ENCODE data around the gene AUNIP. TPM values are rescaled to one million over a fixed set of nuclear protein-coding genes. Genes with fewer than 3 reads are reported as not detected.
A peak's percentile ranks its signal among the peaks of the same experiment; 100 is the strongest.

The AUNIP gene
- total RNA-seq, 4 donors from 2014 or later, result 0.68 TPM; not detected in 3

GRCh38 chr1:25862785-25863485, 3.7 kb upstream of the AUNIP start:
- no peak overlapping the region for H3K4me3 ChIP-seq (ENCODE audit: low read depth, poor library complexity, severe bottlenecking)
- TF ChIP-seq POLR2A (IDR thresholded peaks at IDR 0.05), result no peak
- TF ChIP-seq, protein P1, sequence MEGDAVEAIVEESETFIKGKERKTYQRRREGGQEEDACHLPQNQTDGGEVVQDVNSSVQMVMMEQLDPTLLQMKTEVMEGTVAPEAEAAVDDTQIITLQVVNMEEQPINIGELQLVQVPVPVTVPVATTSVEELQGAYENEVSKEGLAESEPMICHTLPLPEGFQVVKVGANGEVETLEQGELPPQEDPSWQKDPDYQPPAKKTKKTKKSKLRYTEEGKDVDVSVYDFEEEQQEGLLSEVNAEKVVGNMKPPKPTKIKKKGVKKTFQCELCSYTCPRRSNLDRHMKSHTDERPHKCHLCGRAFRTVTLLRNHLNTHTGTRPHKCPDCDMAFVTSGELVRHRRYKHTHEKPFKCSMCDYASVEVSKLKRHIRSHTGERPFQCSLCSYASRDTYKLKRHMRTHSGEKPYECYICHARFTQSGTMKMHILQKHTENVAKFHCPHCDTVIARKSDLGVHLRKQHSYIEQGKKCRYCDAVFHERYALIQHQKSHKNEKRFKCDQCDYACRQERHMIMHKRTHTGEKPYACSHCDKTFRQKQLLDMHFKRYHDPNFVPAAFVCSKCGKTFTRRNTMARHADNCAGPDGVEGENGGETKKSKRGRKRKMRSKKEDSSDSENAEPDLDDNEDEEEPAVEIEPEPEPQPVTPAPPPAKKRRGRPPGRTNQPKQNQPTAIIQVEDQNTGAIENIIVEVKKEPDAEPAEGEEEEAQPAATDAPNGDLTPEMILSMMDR (IDR thresholded peaks at IDR 0.05), result no peak
- peak in 1 of 2 donors; percentile 81 for DNase-seq (ENCODE audit: low spot score in 2 of 2)
- 77 to 82% methylated on average over 20 of the region's 20 CpGs for WGBS, 2 donors
- intact Hi-C loops (cut with DNase I; ENCODE audit: low total_unique reads), result no loop called here

DNA sequence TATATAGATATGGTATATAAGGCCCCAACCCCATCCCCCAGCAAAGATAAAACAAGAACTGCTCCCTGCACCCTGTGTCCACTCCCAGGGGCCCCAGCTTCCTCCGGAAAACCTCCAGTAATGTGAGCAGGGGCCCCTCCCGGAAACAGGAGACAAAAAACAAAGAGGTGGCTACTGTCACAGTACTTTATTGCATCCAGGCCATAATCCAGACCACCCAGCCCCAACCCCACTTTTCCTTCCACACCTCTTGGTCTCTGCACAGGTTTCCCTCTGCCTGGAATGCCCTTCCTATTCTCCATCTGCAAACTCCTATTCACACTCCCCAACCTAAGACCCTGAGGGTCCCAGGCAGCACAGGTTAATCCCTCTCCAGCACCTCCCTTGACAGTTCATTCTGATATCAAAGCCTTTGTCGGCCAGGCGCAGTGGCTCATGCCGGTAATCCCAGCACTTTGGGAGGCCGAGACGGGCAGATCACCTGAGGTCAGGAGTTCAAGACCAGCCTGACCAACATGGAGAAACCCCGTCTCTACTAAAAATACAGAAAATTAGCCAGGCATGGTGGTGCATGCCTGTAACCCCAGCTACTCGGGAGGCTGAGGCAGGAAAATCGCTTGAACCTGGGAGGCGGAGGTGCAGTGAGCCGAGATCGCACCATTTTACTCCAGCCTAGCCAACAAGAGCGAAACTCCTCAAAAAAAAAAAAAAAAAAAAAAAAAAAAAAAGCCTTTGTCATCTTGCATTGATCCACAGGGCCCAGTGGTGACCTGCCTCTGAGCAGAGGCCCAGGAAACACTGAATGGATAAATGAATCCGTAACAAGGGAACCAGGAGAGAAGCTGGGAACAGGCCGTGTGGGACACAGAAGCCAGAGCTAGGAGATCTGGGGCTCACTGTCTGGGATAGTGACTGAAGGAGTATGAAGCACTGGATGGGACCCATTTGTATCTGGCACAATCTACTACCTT, 2.3 kb upstream of the AUNIP start:
- intact Hi-C loops (cut with DNase I; ENCODE audit: low total_unique reads), result no loop called here
- no peak for TF ChIP-seq POLR2A (IDR thresholded peaks at IDR 0.05)
- TF ChIP-seq, protein P1 (IDR thresholded peaks at IDR 0.05), result no peak
- DNase-seq (ENCODE audit: low spot score in 2 of 2), result no peak
- H3K4me3 ChIP-seq (ENCODE audit: low read depth, poor library complexity, severe bottlenecking), result no peak overlapping the region
- WGBS, 2 donors, result 75 to 77% methylated on average over 16 of the region's 16 CpGs

DNA sequence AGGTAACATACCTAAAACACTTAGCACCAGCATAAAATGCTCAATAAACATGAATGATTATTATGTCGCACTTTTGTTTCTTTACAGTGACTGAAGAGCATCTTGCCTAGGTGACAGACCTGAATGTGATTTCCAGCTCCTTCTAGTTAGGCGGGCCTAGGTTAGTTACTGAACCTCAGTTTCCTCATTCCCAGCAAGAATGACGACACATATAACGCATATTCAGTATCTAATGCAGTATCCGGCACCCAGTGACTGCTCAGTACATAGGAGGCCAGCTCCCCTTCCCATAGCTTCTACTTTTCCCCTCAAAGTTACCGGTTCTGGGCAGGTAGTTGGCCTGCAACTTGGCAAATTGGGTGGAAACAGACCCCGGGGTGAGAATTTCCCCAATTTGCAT, 763 bp downstream of the AUNIP start:
- no peak for TF ChIP-seq POLR2A (IDR thresholded peaks at IDR 0.05)
- TF ChIP-seq, protein P1 (IDR thresholded peaks at IDR 0.05), result no peak
- 40 to 49% methylated on average over 7 of the region's 7 CpGs for WGBS, 2 donors
- DNase-seq (ENCODE audit: low spot score in 2 of 2), result no peak
- intact Hi-C loops (cut with DNase I; ENCODE audit: low total_unique reads), result no loop called here
- no peak overlapping the region for H3K4me3 ChIP-seq (ENCODE audit: low read depth, poor library complexity, severe bottlenecking)

GRCh38 chr1:25856856-25857255, 2.4 kb downstream of the AUNIP start:
- intact Hi-C loops (cut with DNase I; ENCODE audit: low total_unique reads), result no loop called here
- WGBS, 2 donors, result 83 to 84% methylated on average over 11 of the region's 11 CpGs

GRCh38 chr1:25854554-25854953, 4.7 kb downstream of the AUNIP start:
- TF ChIP-seq POLR2A (IDR thresholded peaks at IDR 0.05), result no peak
- TF ChIP-seq, protein P1 (IDR thresholded peaks at IDR 0.05), result no peak
- no peak overlapping the region for H3K4me3 ChIP-seq (ENCODE audit: low read depth, poor library complexity, severe bottlenecking)
- 88 to 94% methylated on average over 2 of the region's 2 CpGs for WGBS, 2 donors
- DNase-seq (ENCODE audit: low spot score in 2 of 2), result no peak
- intact Hi-C loops (cut with DNase I; ENCODE audit: low total_unique reads), result no loop called here

More at GRCh38 chr1:25856856-25857255, 2.4 kb downstream of the AUNIP start:
- TF ChIP-seq, protein P1 (IDR thresholded peaks at IDR 0.05), result no peak
- TF ChIP-seq POLR2A (IDR thresholded peaks at IDR 0.05), result no peak
- no peak for DNase-seq (ENCODE audit: low spot score in 2 of 2)
- H3K4me3 ChIP-seq (ENCODE audit: low read depth, poor library complexity, severe bottlenecking), result no peak overlapping the region

All from lower leg skin (tissue), 4 donors.